ENCODE data around the gene PREX1.

PREX1 gene

DNA sequence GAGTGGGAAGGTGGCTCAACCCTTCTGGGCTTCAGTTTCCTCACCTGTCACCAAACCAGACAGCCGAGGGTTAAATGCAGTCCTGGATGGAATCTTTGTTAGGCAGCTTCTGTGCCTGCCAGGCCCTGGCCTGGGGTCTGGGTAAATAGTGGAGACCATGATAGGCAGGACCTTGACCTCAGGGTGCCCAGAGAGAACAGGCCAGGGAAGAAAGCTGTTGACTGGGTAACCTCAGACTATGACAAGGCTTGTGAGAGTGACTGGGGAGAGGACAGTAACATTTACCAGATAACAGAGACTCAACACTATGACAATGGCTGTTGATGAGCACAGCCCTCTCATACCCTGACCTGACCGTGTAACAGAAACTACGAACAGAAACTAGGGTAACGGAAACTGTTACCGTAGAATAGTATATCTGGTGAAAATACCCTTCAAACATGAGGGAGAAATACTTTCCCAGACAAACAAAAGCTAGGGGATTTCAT lies 218.3 kb downstream of the PREX1 start:
- H3K9me3 ChIP-seq (ENCODE audit: control insufficient read depth, insufficient read depth, low read length), result no peaks in the 10 kb centered on the region
- H3K9ac ChIP-seq (ENCODE audit: low read depth, low read length), result no peak overlapping the region
- H3K4me1 ChIP-seq (ENCODE audit: insufficient read depth, low read length), result no peaks in the 10 kb centered on the region; the same call in 1 of the 2 replicates
- H3K36me3 ChIP-seq (ENCODE audit: insufficient read depth, low read length), result no peaks in the 10 kb centered on the region

- no peaks in the 10 kb centered on the region for H3K36me3 ChIP-seq (ENCODE audit: insufficient read depth, low read length)
- no peaks in the 10 kb centered on the region for H3K9me3 ChIP-seq (ENCODE audit: control insufficient read depth, insufficient read depth, low read length)
- H3K9ac ChIP-seq (ENCODE audit: low read depth, low read length), result no peak overlapping the region
- H3K4me1 ChIP-seq (ENCODE audit: insufficient read depth, low read length), result no peaks in the 10 kb centered on the region; the same call in 1 of the 2 replicates
Observed at GRCh38 chr20:48608756-48609155, 219.0 kb downstream of the PREX1 start.

DNA sequence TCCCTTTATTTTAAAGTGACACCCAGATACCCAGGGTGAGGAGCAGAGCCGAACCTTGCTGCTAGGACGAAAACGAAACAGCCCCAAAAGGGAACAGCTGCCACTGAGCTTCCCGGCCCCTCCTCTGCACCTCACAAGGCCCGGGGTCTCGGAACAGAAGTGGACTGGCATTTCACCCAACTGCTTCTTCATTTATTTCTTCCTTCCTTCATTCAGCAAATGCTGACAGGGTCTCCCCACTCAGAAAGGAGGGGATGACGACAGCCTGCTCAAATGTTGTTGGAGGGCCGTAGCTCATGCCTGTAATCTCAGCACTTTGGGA lies 220.3 kb downstream of the PREX1 start:
- H3K9me3 ChIP-seq (ENCODE audit: control insufficient read depth, insufficient read depth, low read length), result no peaks in the 10 kb centered on the region
- no peaks in the 10 kb centered on the region for H3K36me3 ChIP-seq (ENCODE audit: insufficient read depth, low read length)
- H3K9ac ChIP-seq (ENCODE audit: low read depth, low read length), result no peak overlapping the region
- peaks cover 6% of the 10 kb centered on the region for H3K4me1 ChIP-seq (ENCODE audit: insufficient read depth, low read length)

DNA sequence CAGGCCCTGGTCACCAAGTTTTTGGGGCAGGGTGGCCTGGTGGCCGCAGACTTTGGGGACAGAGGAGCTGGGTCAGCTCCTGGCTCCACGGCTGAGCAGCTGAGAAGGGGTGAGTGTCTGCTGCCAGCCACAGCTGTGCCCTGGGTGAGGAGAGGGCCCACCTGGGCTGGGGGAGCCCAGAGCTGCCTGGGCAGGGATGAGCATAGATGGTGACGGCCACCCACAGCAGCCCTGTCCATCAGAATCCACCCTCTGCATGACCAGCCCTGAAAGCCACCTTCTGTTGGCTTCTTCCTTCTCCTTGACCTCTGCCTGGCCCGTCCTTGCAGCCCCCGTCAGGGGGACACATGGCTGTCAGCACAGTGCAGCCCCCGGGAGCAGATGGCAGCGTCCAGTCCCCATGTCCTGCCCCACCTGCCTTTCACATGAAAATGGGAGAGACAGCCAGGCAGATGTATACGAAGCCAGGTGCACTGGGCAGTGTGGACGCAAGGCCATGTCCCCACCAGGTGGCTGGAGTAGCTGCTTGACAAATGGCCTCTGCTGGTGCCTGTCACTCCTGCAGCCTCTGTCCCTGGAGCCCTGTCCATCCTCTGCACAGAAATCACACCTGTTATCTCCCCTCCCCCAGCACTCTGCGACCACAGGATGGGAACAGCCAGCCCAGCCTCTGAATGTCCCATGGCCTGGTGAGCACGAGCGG lies 220.8 kb downstream of the PREX1 start:
- Histone ChIP-seq H3K9ac (ENCODE audit: low read depth, low read length) (no peak overlapping the region), H3K36me3 (ENCODE audit: insufficient read depth, low read length) (no peaks in the 10 kb centered on the region), H3K9me3 (ENCODE audit: control insufficient read depth, insufficient read depth, low read length) (no peaks in the 10 kb centered on the region), H3K4me1 (ENCODE audit: insufficient read depth, low read length) (peaks cover 6% of the 10 kb centered on the region)

- H3K36me3 ChIP-seq (ENCODE audit: insufficient read depth, low read length), result no peaks in the 10 kb centered on the region
- peaks cover 6% of the 10 kb centered on the region for H3K4me1 ChIP-seq (ENCODE audit: insufficient read depth, low read length)
- no peaks in the 10 kb centered on the region for H3K9me3 ChIP-seq (ENCODE audit: control insufficient read depth, insufficient read depth, low read length)
- no peak overlapping the region for H3K9ac ChIP-seq (ENCODE audit: low read depth, low read length)
Observed at GRCh38 chr20:48606172-48606840, 221.5 kb downstream of the PREX1 start.

DNA sequence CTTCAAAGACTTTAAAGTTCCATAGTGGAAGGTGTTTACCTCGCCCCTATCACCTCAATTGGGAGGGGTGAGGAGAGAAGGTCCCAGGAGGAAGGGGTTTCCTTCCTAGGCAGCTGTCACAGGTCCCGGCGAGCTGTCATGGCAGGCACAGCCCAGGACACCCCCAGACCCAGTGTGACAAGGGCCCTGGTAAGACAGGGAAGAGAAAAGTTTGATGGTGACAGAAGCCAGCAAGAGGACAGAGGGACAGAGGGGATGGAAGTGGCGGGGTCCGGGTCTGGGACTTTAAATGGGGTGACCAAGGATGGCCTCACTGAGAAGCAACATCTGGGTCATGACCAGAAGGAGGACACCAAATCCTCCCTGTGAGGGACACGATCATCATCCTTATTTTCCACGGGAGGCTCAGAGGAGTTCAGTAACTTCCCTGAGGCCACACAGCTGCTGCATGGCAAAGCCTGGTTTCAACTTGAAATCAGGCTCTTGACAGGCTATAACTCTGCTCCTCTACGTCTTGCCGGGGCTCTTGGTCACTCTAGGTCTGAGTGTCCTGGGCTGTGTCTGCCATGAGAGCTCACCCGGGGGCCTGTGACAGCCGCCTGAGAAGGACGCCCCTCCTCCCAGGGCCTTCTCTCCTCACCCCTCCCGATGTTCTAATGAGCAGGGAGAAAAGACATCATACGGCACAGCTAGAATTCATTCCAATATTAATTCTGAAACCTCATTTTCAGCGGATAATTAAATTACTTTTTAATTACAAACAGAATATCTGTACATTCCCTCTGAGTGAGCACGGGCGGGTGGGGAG lies 222.2 kb downstream of the PREX1 start:
- Histone ChIP-seq H3K9me3 (ENCODE audit: control insufficient read depth, insufficient read depth, low read length) (no peaks in the 10 kb centered on the region), H3K4me1 (ENCODE audit: insufficient read depth, low read length) (peaks cover 6% of the 10 kb centered on the region), H3K36me3 (ENCODE audit: insufficient read depth, low read length) (no peaks in the 10 kb centered on the region), H3K9ac (ENCODE audit: low read depth, low read length) (no peak overlapping the region)

GRCh38 chr20:48604936-48605335 lies 222.9 kb downstream of the PREX1 start:
- Histone ChIP-seq H3K9me3 (ENCODE audit: control insufficient read depth, insufficient read depth, low read length) (no peaks in the 10 kb centered on the region), H3K36me3 (ENCODE audit: insufficient read depth, low read length) (no peaks in the 10 kb centered on the region), H3K9ac (ENCODE audit: low read depth, low read length) (no peak overlapping the region), H3K4me1 (ENCODE audit: insufficient read depth, low read length) (peaks cover 6% of the 10 kb centered on the region)

- H3K4me1 ChIP-seq (ENCODE audit: insufficient read depth, low read length), result peaks cover 6% of the 10 kb centered on the region
- no peaks in the 10 kb centered on the region for H3K9me3 ChIP-seq (ENCODE audit: control insufficient read depth, insufficient read depth, low read length)
- no peaks in the 10 kb centered on the region for H3K36me3 ChIP-seq (ENCODE audit: insufficient read depth, low read length)
- H3K9ac ChIP-seq (ENCODE audit: low read depth, low read length), result no peak overlapping the region
Observed at GRCh38 chr20:48604426-48604825, 223.4 kb downstream of the PREX1 start.

- Histone ChIP-seq H3K36me3 (ENCODE audit: insufficient read depth, low read length) (no peaks in the 10 kb centered on the region), H3K9me3 (ENCODE audit: control insufficient read depth, insufficient read depth, low read length) (no peaks in the 10 kb centered on the region), H3K9ac (ENCODE audit: low read depth, low read length) (no peak overlapping the region), H3K4me1 (ENCODE audit: insufficient read depth, low read length) (peaks cover 6% of the 10 kb centered on the region)
Observed at GRCh38 chr20:48603819-48604405, 223.9 kb downstream of the PREX1 start.

DNA sequence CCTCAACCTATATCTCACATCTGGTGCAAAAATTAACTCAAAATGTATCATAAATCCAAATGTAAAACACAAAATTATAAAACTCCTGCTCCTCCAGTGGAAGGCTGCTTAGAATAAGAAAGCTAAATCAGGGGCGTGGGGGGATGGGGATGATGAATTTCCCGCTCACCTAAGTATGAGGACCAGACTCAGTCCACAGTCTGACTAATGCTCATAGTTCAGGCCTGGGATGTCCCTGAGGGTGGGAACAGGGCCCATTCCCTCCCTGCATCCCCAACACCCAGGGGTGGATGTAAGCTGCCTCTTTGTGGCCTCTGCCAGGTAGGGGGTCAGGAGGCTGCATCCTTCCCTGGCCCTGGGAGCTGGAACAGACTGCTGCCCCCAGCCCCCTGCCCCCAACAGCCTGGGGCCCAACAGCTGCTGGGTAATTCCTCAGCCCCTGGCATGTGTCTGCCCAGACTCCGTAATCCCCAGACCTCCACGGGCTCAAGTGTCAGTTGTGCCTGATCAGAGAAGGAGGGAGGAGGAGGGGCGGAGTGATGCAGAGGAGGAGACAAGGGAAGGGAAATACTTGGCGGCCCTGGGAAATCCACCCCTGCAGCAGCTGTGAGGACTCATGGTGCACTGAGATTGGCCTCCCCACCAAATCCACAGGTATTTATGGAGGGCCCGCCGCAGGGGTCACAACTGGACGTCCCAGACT lies 224.5 kb downstream of the PREX1 start:
- Histone ChIP-seq H3K4me1 (ENCODE audit: insufficient read depth, low read length) (peaks cover 6% of the 10 kb centered on the region; the same call in 1 of the 2 replicates), H3K36me3 (ENCODE audit: insufficient read depth, low read length) (no peaks in the 10 kb centered on the region), H3K9me3 (ENCODE audit: control insufficient read depth, insufficient read depth, low read length) (no peaks in the 10 kb centered on the region), H3K9ac (ENCODE audit: low read depth, low read length) (no peak overlapping the region)

- H3K9ac ChIP-seq (ENCODE audit: low read depth, low read length), result no peak overlapping the region
- peaks cover 6% of the 10 kb centered on the region; the same call in 1 of the 2 replicates for H3K4me1 ChIP-seq (ENCODE audit: insufficient read depth, low read length)
- H3K9me3 ChIP-seq (ENCODE audit: control insufficient read depth, insufficient read depth, low read length), result no peaks in the 10 kb centered on the region
- H3K36me3 ChIP-seq (ENCODE audit: insufficient read depth, low read length), result no peaks in the 10 kb centered on the region
Observed at GRCh38 chr20:48601798-48602197, 226.0 kb downstream of the PREX1 start.

DNA sequence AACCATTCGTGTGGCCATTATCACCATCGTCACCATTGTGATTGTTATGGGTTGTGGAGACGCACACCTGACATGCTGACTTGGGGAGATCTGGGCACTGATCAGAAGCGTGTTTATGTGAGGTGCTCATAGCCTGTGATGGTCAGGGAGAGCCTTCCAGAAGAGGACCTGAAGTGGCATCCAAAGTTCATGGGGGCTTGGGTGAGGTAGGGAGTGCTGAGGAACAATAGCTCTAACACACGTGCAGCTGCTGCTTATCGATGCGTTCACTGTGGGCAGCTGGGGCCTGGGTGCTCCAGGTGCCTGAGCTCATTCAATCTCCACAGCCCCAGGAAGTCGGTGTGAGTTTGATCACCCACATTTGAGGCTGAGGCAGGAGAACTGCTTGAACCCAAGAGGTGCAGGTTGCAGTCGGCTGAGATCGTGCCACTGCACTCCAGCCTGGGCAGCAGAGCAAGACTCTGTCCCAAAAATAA lies 227.3 kb downstream of the PREX1 start:
- Histone ChIP-seq H3K4me1 (ENCODE audit: insufficient read depth, low read length) (peaks cover 7% of the 10 kb centered on the region; the same call in 1 of the 2 replicates), H3K36me3 (ENCODE audit: insufficient read depth, low read length) (no peaks in the 10 kb centered on the region), H3K9ac (ENCODE audit: low read depth, low read length) (no peak overlapping the region), H3K9me3 (ENCODE audit: control insufficient read depth, insufficient read depth, low read length) (no peaks in the 10 kb centered on the region)

GRCh38 chr20:48599748-48600469 lies 227.9 kb downstream of the PREX1 start:
- no peaks in the 10 kb centered on the region for H3K36me3 ChIP-seq (ENCODE audit: insufficient read depth, low read length)
- no peak overlapping the region for H3K9ac ChIP-seq (ENCODE audit: low read depth, low read length)
- H3K9me3 ChIP-seq (ENCODE audit: control insufficient read depth, insufficient read depth, low read length), result no peaks in the 10 kb centered on the region
- H3K4me1 ChIP-seq (ENCODE audit: insufficient read depth, low read length), result peaks cover 12% of the 10 kb centered on the region; the same call in 1 of the 2 replicates
